ENCODE results near the gene SPNS2. TPM values are rescaled to one million over a fixed set of nuclear protein-coding genes. Genes with fewer than 3 reads are reported as not detected.

SPNS2 gene
- total RNA-seq, 4 donors from 2014 or later: 12.4 to 81.0 (median 31.9) TPM

DNA sequence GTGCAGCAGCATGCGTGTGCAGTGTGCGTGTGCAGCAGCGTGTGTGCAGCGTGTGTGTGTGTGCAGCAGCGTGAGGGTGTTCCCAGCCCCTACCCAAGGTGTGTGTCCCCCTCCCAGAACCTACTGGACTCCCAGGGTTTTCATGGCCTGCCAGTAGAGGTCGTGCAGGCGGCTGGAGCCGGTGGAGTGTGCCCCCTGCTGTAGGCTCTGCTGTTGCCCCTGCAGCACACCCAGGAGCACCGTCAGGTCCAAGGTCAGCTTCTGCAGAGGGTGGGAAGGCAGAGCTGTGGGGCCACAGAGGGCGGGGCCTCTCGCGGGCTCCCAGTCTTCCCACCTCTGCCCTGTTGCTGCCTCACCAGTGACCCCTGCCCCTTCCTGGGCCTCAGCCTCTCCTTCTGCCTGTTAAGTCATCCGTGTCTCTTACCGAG is 41.6 kb downstream of the SPNS2 start:
- TF ChIP-seq POLR2A (IDR thresholded peaks at IDR 0.05): no peak
- TF ChIP-seq, protein P1, sequence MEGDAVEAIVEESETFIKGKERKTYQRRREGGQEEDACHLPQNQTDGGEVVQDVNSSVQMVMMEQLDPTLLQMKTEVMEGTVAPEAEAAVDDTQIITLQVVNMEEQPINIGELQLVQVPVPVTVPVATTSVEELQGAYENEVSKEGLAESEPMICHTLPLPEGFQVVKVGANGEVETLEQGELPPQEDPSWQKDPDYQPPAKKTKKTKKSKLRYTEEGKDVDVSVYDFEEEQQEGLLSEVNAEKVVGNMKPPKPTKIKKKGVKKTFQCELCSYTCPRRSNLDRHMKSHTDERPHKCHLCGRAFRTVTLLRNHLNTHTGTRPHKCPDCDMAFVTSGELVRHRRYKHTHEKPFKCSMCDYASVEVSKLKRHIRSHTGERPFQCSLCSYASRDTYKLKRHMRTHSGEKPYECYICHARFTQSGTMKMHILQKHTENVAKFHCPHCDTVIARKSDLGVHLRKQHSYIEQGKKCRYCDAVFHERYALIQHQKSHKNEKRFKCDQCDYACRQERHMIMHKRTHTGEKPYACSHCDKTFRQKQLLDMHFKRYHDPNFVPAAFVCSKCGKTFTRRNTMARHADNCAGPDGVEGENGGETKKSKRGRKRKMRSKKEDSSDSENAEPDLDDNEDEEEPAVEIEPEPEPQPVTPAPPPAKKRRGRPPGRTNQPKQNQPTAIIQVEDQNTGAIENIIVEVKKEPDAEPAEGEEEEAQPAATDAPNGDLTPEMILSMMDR (IDR thresholded peaks at IDR 0.05): peak in 3 of 6 experiments; percentile 53 to 62 (median 54)
- Histone ChIP-seq H3K4me1 (peaks cover 0 to 38% (median 6%) of the 10 kb centered on the region in 4 donors), H3K27ac (peak overlapping the region in 2 of 4 donors; percentile 48 to 81)

DNA sequence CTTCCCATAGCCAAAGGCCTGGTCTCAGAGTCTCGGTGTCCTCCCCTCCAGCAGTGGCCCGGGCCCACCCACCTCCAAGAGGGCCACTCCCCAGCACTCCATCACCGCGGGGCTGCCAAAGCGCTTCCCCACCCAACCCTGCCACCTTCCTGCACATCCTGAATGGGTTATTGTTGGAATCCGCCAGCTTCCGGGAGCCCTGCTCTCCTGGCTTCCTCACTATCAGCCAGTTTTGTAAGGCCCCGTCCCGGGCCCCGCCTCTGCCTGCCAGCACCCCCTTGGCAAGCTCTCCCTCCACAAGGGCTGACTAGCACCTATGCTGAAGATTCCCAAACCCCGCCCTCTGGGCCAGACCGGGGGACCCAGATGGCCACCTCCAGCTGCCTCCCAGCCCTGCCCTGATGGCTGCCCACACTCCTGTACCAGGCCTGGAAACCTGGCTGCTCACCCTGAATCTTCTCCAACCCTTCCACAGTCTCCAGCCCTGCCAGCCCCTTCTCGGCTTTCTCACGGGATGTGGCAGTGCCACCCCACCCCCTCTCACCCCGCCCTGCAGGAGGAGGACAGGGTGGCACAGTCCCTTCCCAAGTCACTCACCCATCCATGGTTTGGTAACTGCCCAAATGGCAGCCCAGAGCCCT is 42.1 kb downstream of the SPNS2 start:
- DNase-seq: no peak
- Histone ChIP-seq H3K27me3 (no peaks in the 10 kb centered on the region), H3K9me3 (no peaks in the 10 kb centered on the region), H3K4me3 (no peak overlapping the region), H3K4me1 (peaks cover 0 to 35% (median 6%) of the 10 kb centered on the region in 4 donors), H3K27ac (peak overlapping the region in 2 of 4 donors; percentile 48 to 81), H3K36me3 (peaks cover 0 to 70% (median 0%) of the 10 kb centered on the region in 3 donors)
- TF ChIP-seq POLR2A (IDR thresholded peaks at IDR 0.05): no peak
- TF ChIP-seq, protein P1 (IDR thresholded peaks at IDR 0.05): no peak

More for the DNA sequence above, 41.6 kb downstream of the SPNS2 start:
- no peak overlapping the region for H3K4me3 ChIP-seq
- no peaks in the 10 kb centered on the region for H3K9me3 ChIP-seq
- no peaks in the 10 kb centered on the region for H3K27me3 ChIP-seq
- DNase-seq: peak in 2 of 3 donors; percentile 69 to 74
- H3K36me3 ChIP-seq: peaks cover 0 to 64% (median 0%) of the 10 kb centered on the region in 3 donors

DNA sequence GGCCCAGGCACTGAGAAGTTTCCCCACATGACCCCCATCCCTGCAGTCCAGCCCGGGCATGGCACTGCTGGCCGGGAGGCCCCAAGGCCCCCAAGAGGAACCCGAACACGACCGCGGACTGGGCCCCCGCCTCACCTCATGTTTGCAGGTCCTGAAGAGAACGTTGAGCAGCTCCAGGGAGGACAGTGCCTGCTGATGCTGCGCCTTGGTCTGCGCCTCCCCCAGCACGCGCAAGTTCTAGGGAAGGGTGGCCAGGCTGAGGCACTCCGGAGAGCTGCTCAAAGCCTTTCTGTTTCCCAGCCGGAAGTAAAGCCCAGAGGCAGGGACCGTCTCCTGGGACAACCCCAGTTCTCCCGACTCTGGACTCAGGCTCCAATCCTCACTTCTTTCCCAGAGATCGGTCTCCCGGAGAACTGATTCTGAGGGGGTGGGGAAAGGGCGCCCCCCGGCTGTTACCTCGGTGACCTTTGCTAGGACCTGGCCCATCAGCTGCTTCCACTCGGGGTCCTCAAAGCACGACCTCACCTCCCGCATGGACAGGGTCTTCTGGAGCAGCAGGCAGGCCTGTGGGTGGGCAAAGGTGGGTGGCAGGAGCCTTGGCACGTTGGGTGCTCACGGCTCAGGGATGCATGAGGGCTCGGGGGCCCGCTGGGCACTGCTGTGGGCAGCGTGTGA is 42.8 kb downstream of the SPNS2 start:
- Histone ChIP-seq H3K4me3 (no peak overlapping the region), H3K27ac (peak overlapping the region in 2 of 4 donors; percentile 48 to 81), H3K9me3 (no peaks in the 10 kb centered on the region), H3K36me3 (peaks cover 0 to 76% (median 0%) of the 10 kb centered on the region in 3 donors), H3K27me3 (no peaks in the 10 kb centered on the region), H3K4me1 (peaks cover 0 to 28% (median 4%) of the 10 kb centered on the region in 4 donors)
- TF ChIP-seq, protein P1 (IDR thresholded peaks at IDR 0.05): no peak
- no peak for TF ChIP-seq POLR2A (IDR thresholded peaks at IDR 0.05)
- no peak for DNase-seq

DNA sequence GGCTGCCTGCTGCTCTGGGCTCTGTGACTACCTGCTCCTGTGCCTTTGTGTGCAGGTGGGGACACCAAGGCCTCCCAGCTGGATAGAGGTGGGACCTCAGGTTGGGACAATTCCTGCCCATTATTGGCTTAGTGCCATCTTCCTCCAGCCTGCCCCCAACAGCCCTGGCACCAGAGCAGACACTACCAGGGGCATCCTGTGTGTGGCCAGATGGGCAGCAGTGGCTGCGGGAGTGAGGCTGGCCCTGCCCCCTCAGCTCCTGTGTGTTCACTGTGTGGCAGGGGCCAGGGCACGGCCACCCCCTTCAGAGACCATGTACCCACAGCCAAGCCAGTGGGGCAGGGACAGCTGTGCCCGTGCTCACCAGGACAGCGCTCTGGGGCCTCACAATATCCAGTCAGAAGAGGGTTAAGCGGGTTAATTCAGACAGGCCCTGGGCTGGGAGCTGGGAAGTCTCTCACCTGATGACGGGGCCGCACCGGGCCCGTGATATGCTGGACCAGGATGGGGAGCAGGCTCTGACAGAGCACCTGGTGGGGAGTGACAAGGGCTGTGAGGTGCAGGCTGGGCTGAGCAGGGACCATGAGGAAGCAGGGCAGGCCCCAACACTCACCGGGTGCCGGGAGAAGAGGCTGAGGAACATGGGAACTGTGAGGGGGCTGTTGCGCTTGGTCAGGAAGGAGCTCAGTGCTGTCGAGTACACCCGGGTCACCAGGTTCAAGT is 43.5 kb downstream of the SPNS2 start:
- Histone ChIP-seq H3K4me1 (peaks cover 0 to 21% (median 2%) of the 10 kb centered on the region in 4 donors), H3K4me3 (no peak overlapping the region), H3K9me3 (no peaks in the 10 kb centered on the region), H3K36me3 (peaks cover 0 to 82% (median 0%) of the 10 kb centered on the region in 3 donors), H3K27ac (peak overlapping the region in 1 of 4 donors; percentile 81), H3K27me3 (no peaks in the 10 kb centered on the region)
- TF ChIP-seq, protein P1 (IDR thresholded peaks at IDR 0.05): no peak
- TF ChIP-seq POLR2A (IDR thresholded peaks at IDR 0.05): no peak
- DNase-seq: no peak

DNA sequence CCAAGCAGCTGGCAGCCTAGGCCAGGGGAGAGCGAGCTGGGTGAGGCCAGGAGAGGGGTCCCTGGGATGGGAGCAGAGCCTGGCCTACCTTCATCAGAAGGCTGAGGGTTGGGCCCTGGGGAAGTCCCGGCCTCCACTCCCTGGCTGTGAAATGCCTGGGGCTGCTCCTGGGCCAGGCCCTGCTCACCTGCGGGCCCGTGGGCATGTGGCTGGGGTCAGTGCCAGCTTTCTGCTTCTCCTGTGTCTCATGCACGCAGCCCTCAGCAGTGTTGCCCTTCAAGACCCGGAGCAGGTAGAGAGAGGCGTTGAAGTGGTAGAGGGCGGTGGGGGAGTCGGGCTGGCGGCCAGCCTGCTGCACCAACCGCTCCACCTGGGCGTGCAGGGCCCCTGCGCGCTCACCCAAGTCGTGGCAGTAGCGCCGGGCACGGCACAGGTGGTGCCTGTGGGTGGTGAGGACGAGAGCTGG is 44.1 kb downstream of the SPNS2 start:
- H3K27ac ChIP-seq: no peak overlapping the region
- H3K9me3 ChIP-seq: no peaks in the 10 kb centered on the region
- peaks cover 0 to 16% (median 2%) of the 10 kb centered on the region in 4 donors for H3K4me1 ChIP-seq
- H3K36me3 ChIP-seq: peaks cover 0 to 83% (median 0%) of the 10 kb centered on the region in 3 donors
- DNase-seq: no peak
- H3K4me3 ChIP-seq: no peak overlapping the region
- H3K27me3 ChIP-seq: no peaks in the 10 kb centered on the region
- TF ChIP-seq, protein P1 (IDR thresholded peaks at IDR 0.05): no peak
- no peak for TF ChIP-seq POLR2A (IDR thresholded peaks at IDR 0.05)

Measured in Peyer's patch (tissue), 4 donors.